Fibroblast of villous mesenchyme (primary cell): ENCODE data around the gene KLB. TPM values are rescaled to one million over a fixed set of nuclear protein-coding genes. Genes with fewer than 3 reads are reported as not detected.
"Not testable (repeated sequence)": the region's sequence is repeated elsewhere in the genome, so short reads cannot be mapped to it uniquely, and the experiment has no call there.

Experiments used
- DNase-seq: peaks from one replicate; pipeline ENCODE4 v3.0.0-alpha.2; 2010; ENCODE audit warnings: low read depth
- H3K4me3 ChIP-seq: 2 replicates; pipeline ENCODE4 v1.5.1; 2011; ENCODE audit warnings: low read depth, mild to moderate bottlenecking, low read length
- total RNA-seq: library from RNA; depleted of rRNA; stranded (reverse); fragments of >200 nt; gene quantifications from 2 replicates; pipeline ENCODE4 v1.2.3, GENCODE V29; 2012
- TF ChIP-seq, protein P1 (sequence below): IDR thresholded peaks from 2 replicates; pipeline ENCODE4 v1.5.1; 2012; ENCODE audit warnings: low read depth, mild to moderate bottlenecking, low read length; ENCODE audit not compliant: insufficient read depth

Gene KLB
- total RNA-seq, 1 donor: not detected

DNA sequence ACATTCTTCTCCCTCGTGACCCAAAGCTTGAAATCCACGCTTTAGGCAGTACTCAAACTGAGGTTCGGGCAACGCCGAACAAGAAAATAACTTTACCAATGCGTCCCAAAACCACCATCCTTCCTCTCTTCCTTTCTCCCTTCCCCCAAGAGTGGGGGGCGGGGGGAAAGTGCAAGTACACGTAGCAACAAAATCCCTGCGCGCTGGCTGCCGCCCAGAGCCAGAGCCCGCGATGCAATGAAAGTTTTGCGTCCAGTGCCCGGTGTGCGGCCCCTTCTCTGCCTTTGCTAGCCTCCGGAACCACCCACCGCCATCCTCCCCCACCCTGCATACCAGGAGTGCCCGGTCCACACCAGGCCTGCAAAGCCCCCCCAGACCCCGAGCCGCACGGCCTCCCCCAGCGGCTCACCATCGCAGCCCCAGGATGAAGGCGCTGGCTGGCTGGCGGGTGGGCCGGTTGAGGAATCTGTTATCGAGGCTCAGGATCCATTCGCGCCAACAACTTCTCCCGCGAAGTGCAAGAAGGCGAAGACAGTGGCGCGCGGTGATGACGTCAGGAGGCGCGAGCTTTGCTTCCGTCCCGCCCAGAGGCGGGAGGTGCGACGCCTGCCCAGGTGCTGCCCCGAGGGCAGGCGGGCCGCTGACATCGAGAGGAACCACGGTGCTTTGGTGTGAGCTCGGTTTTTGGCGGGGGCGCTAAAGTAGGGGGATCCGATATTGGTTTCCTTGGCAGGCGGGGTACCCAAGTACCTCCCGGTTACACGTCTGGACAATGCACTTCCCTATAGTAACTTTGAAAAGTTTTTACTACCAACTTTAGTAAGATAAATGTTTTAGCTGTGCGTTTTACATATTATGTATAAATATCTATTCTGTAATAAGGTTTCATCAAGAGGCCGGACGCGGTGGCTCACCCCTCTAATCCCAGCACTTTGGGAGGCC lies 40.6 kb upstream of the KLB start, which contains the start of gene RFC1:
Gene RFC1 (minus strand): TSS at position 533 of the 942 bp plus-strand sequence. CDS start 121 bp downstream, at position 412.
- peak; percentile 91 for DNase-seq
- TF ChIP-seq, protein P1, sequence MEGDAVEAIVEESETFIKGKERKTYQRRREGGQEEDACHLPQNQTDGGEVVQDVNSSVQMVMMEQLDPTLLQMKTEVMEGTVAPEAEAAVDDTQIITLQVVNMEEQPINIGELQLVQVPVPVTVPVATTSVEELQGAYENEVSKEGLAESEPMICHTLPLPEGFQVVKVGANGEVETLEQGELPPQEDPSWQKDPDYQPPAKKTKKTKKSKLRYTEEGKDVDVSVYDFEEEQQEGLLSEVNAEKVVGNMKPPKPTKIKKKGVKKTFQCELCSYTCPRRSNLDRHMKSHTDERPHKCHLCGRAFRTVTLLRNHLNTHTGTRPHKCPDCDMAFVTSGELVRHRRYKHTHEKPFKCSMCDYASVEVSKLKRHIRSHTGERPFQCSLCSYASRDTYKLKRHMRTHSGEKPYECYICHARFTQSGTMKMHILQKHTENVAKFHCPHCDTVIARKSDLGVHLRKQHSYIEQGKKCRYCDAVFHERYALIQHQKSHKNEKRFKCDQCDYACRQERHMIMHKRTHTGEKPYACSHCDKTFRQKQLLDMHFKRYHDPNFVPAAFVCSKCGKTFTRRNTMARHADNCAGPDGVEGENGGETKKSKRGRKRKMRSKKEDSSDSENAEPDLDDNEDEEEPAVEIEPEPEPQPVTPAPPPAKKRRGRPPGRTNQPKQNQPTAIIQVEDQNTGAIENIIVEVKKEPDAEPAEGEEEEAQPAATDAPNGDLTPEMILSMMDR: no peak
- peak within 1 kb of the TSS; percentile 98 for H3K4me3 ChIP-seq

DNA sequence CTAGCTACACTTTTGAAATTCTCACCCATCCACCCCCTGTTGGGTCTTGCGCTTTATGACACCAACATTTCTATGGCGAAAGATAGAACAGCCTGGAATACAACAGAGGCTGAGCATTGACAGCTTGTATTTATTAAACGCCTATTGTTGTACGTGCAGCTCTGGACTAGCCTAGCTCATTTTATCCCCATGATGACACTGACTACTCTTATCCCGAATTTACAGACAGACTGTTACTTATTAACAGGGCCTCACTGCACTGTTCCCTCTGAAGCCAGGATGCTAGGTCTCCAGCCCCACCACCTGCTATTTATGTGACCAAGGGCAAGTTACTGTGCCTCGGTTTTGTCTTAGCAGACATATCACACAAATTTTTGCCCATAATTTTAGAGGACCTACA lies 39.6 kb upstream of the KLB start:
- TF ChIP-seq, protein P1: no peak
- H3K4me3 ChIP-seq: no peak overlapping the region
- no peak for DNase-seq

DNA sequence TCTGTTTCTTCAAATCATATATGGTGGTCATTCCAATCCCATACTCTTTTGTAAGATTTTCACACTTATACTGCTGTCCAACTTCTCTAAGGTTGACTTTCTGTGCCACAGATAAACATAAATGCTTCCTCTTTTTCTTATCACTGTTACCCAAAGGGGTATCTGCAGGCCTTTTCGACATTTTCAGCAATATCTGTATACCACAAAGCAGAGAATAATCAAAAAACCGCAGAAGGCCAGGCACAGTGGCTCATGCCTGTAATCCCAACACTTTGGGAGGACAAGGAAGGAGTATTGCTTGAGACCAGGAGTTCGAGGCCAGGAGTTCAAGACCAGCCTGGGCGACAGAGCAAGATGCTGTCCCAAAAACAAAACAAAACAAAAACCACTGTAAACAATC lies 37.4 kb upstream of the KLB start:
- TF ChIP-seq, protein P1: no peak
- no peak for DNase-seq
- H3K4me3 ChIP-seq: no peak overlapping the region

DNA sequence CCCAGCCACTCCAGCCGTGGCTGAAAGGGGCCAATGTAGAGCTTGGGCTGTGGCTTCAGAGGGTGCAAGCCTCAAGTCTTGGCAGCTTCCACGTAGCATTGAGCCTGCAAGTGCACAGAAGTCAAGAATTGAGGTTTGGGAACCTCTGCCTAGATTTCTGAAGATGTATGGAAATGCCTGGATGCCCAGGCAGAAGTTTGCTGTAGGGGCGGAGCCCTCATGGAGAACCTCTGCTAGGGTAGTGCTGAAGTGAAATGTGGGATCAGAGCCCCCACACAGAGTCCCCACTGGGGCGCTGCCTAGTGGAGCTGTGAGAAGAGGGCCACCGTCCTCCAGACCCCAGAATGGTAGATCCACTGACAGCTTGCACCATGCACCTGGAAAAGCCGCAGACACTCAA lies 35.5 kb upstream of the KLB start:
- DNase-seq: not testable (repeated sequence)

DNA sequence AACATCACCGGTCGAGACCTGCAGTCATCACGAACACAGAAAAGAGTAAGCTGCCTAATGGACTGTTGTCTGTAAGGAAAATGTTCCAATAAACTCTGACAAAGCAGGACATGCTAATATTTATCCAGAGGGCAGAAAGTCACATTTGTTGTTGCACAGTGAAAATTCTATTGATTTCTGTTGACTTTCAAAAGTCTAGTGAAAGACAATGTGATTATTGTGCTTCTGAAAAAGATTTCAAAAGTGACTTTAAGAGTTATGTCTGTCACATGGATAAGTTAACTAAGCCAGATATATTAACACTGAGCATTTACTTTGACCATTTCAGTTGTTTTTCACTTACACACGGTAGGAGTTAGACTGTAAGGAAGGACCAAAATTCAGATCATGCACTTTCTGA lies 31.3 kb upstream of the KLB start:
- H3K4me3 ChIP-seq: no peak overlapping the region
- TF ChIP-seq, protein P1: no peak
- no peak for DNase-seq

More for the DNA sequence above, 35.5 kb upstream of the KLB start:
- not testable (repeated sequence) for H3K4me3 ChIP-seq

DNA sequence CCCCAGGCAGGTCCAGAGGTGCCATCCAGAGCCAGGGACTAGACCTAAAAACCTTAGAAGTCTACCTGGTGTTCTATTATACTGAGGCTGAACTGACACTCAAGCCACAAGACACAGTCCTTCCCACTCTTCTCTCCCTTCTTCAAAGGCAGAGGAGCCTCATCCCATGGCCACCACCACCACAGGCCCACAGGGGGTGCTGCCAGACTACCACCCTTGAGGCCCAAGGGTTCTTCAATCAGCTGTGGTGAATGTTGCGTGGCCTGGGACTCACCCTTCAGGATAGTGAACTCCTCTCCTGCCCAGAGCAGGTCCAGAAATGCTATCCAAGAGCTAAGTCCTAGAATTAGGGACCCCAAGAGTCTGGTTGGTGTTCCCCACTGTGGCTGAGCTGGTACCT lies 23.0 kb upstream of the KLB start:
- TF ChIP-seq, protein P1: no peak
- no peak for DNase-seq
- no peak overlapping the region for H3K4me3 ChIP-seq

DNA sequence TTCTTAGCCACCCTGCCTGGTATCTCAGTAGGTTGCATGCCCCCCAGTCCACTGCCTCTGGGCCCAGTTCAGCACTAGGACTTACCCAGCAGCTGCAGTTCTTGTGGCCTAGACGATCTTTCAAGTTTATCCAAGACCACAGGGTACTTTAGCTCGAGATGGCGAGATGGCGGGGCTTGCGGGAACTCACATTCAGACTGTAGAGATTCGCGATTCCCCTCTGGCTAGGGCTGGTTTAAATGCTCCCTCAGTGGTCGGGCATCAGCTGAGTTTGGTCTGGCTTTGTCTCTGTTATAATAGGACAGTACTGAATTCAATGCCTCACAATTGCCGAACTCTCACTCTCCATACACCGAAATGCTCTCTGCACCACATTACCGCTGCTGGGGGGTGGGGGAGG lies 22.2 kb upstream of the KLB start:
- DNase-seq: no peak
- TF ChIP-seq, protein P1: no peak
- no peak overlapping the region for H3K4me3 ChIP-seq
